Dermis blood vessel endothelial cell (primary cell): ENCODE results near the gene GET4. TPM values are rescaled to one million over a fixed set of nuclear protein-coding genes. Genes with fewer than 3 reads are reported as not detected.
A peak's percentile ranks its signal among the peaks of the same experiment; 100 is the strongest.
"Not testable (repeated sequence)": the region's sequence is repeated elsewhere in the genome, so short reads cannot be mapped to it uniquely, and the experiment has no call there.

ENCODE experiments used
- DNase-seq: peaks from one replicate; pipeline ENCODE4 v3.0.0; 2010
- total RNA-seq: library from RNA; depleted of rRNA; stranded (reverse); fragments of >200 nt; gene quantifications from 2 replicates; pipeline ENCODE4 v1.2.3, GENCODE V29; 2014

The GET4 gene
- total RNA-seq, 1 donor from 2014 or later: 35.4 TPM

GRCh38 chr7:916291-916941, 40.1 kb downstream of the GET4 start:
- DNase-seq: no peak

DNA sequence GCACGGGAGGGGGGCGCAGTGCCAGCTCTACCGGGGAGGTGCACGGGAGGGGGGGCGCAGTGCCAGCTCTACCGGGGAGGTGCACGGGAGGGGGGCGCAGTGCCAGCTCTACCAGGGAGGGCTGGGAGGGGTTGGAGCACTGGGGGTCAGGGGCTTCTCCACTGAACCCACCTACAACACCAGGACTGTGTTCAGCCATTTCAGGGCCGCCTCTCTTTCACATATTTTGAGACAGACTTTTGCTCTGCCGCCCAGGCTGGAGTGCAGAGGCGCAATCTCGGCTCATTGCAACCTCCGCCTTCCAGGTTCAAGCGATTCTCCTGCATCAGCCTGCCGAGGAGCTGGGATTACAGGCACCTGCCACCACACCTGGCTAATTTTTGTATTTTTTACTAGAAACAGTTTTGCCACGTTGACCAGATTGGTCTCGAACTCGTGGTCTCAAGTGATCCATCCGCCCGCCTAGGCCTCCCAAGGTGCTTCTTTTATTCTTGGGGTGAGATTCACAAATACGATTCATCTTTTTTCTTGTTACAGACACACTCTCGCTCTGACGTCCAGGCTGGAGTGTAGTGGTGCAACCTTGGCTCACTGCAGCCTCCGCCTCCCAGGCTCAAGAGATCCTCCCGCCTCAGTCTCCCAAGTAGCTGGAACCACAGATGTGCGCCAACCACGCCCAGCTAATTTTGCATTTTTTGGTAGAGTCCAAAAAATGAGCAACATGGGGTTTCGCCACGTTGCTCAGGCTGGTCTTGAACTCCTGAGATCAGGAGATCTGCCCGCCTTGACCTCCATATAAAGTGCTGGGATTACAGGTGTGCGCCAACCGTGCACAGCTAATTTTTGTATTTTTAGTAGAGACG, 41.1 kb downstream of the GET4 start:
- no peak for DNase-seq

DNA sequence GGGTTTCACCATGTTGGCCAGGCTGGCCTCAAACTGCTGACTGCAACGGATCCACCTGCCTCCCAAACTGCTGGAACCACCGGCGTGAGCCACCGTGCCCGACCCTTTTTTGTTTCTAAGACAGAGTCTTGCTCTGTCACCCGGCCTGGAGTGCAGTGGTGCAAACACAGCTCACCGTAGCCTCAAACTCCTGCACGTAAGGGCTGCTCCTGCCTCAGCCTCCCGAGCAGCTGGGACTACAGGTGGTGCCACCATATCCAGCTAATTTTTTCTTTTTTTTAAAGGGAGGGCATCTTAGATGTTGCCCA, 41.7 kb downstream of the GET4 start:
- no peak for DNase-seq

- DNase-seq: no peak
Observed at GRCh38 chr7:918441-919113, 42.2 kb downstream of the GET4 start.

DNA sequence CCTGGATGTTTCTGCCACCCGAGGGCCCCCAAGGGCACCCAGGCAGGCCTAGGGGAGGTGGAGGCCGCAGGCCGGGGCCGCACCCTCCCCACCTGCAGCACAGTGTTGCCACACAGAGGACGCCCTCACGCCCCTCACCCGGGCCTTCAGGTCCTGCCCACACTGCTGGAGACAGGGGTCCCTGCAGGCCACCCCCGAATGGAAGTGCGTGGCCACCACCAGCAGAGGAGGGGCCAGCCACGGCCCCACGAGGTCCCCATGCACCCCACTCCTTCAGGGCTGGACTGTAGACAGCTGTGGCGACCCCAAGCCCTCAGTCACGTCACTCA, 42.7 kb downstream of the GET4 start:
- no peak for DNase-seq

GRCh38 chr7:919924-920341, 43.6 kb downstream of the GET4 start:
- no peak for DNase-seq

- DNase-seq: no peak
Observed at GRCh38 chr7:920351-921070, 44.2 kb downstream of the GET4 start.

DNA sequence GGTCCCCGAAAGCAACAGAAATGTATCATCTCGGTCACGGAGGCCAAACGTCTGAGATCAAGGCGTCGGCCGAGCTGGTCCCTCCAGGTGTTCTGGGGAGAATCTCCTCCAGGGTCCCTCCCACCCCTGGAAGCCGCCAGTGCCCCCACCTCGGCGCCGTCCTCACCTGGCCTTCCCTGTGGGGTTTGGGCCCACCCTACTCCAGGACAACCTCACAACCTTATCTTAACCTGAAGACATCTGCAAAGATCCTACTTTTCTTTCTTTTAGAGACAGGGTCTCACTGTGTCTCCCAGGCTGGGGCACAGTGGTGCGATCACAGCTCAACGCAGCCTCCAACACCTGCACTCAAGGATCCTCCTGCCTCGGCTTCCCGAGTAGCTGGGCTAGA, 44.7 kb downstream of the GET4 start:
- DNase-seq: no peak

DNA sequence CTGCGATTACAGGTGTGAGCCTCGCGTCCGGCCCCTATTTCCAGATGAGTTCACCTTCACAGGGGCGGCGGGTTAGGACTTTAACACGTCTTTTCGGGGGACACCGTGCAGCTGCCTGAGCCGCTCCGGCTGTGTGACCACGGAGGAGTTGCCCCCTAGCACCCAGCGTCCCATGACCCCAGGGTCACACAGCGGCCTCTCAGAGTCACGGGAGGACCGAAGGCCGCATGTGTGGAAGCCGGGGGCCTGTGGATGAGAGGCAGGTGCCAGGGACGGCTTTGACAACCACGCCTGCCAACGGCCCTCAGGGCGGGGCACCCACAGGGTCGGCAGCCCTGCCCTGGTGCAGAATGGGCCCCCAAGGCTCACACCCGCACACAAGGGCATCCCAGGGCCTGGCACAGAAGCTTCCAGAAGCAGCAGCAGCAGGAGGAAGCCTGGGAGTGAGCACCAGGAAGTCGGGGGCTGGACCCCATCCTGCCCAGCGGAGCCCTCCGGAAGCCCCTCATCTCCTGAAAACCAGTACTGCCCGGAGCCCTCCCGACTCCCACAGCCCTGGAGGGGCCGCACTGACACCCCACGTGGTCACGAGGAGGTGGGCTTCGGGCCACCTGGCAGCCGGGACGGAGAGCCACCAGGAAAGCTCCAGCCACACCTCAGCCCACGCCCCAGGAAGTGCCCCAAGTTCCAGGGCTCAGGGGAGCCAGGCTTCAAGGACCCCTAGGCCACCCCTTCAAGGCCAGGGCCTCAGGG, 45.4 kb downstream of the GET4 start:
- peak; percentile 28 for DNase-seq

- DNase-seq: no peak
Observed at GRCh38 chr7:922334-923107, 46.2 kb downstream of the GET4 start.

DNA sequence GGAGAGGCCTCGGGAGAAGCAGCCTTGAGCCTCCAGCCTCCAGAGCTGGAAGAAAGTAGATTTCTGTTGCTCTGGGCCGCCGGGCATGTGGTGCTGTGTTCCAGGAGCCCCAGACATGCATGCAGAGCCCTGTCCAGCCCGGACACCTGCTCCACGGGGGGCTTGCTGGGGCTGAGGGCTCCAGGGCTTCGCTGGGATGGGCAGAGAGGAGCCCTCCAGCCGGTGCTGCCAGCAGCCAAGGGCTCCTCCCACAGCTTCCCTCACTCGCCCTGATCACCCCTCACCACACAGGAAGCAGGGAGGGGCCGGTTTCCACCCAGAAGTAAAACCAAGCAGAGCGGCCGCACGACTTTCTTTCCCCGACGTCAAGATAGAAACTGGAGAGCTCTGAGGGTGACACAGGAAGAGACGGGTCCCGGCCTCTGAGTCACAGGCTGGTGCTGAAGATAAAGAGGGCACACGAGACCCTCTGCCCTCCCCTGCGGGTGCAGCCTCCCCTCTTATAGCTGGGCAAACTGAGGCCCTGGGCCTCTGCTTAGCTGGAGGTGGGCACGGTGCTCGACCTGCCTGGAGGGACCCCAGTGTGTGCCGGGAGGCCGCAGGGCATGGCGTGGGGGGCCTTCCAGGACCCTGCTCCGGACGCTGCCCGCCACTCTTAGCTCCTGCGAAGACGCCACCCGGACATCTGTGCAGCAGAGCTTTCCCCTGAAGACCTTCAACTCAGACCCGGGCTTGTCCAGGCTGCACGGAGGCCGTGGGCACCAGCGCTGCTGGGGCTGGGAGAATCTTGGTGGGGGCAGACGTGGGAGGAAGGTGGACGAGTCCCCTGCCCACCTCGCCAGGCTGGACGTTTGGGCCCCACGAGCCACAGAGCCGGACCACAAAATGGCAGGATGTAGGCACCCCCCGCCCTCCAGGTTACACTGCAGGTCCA, 47.0 kb downstream of the GET4 start:
- DNase-seq: no peak

DNA sequence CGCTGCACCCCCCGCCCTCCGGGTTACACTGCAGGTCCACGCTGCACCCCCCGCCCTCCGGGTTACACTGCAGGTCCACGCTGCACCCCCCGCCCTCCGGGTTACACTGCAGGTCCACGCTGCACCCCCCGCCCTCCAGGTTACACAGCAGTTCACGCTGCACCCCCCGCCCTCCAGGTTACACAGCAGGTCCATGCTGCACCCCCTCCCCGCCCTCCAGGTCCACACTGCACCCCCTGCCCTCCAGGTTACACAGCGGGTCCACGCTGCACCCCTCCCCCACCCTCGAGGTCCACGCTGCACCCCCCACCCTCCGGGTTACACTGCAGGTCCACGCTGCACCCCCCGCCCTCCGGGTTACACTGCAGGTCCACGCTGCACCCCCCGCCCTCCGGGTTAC, 47.7 kb downstream of the GET4 start:
- DNase-seq: not testable (repeated sequence)

DNA sequence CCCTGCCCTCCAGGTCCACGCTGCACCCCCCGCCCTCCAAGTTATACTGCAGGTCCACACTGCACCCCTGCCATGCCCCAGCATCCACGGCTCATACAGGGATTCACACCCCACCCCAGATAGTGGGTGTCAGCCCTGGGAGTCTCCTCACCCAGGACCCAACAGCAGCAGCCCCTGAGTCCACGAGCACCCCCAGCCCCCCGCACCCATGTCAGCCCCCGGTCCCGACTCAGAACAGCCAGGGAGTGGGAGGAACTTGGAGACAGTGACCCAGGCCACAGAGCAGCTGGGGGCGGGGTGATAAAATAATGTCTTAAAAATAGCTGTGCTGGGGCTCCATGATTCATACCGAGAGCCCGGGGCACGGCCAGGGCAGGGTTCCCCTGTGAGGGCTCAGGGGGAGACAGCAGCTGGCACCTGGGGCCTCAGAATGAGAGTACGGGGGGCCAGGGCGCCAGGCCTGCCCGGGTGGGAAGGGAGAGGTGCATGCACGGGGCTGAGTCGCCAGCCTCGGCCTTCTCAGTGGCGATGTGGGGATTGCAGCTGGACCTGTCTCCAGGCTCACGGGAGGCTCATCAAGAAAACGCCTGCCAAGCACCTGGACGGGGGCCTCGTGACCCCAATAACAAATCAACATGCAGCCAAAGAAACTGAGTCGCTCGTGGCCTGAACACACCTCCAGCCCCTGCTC, 48.3 kb downstream of the GET4 start:
- DNase-seq: no peak

GRCh38 chr7:925601-926000, 49.2 kb downstream of the GET4 start:
- DNase-seq: no peak

- no peak for DNase-seq
Observed at GRCh38 chr7:926061-927030, 50.0 kb downstream of the GET4 start.

- DNase-seq: no peak
Observed at GRCh38 chr7:927031-927671, 50.8 kb downstream of the GET4 start.

- no peak for DNase-seq
Observed at GRCh38 chr7:929311-929711, 53.0 kb downstream of the GET4 start.
